ENCODE results near the gene TMEM141. TPM values are rescaled to one million over a fixed set of nuclear protein-coding genes. Genes with fewer than 3 reads are reported as not detected.

TMEM141 gene
- total and polyA plus RNA-seq, 2 of the 8 experiments (the other 6 are each of a cell fraction or from before 2014, with no cell fraction given) = 51.1 to 137 TPM

GRCh38 chr9:136779808-136780207 lies 11.3 kb upstream of the TMEM141 start:
- Histone ChIP-seq H4K91ac (replicated peaks; ENCODE audit: insufficient read length, low read length) (no peak overlapping the region), H3K27me3 (replicated peaks in 1 of 4; ENCODE audit: control insufficient read depth in 3 of 4, extremely low read depth in 1 of 4, insufficient read depth in 3 of 4, low read length in 3 of 4) (peaks cover 0 to 4% (median 1%) of the 10 kb centered on the region in 4 experiments; a peak in 3 of 7 replicates), H3K79me1 (ENCODE audit: low read depth, low read length) (no peaks in the 10 kb centered on the region), H3K23me2 (ENCODE audit: low read depth, low read length) (no peaks in the 10 kb centered on the region), H3K79me2 (ENCODE audit: control insufficient read depth in 1 of 2, insufficient read depth in 2 of 2, low read length in 2 of 2) (no peaks in the 10 kb centered on the region), H3K4me3 (ENCODE audit: extremely low read depth in 1 of 4, insufficient read depth in 2 of 4, low read depth in 3 of 4, low read length in 4 of 4) (no peak overlapping the region), H2BK20ac (ENCODE audit: low read length) (no peak overlapping the region), H4K8ac (ENCODE audit: extremely low read depth, insufficient read depth, low read length) (no peak overlapping the region), H2BK12ac (ENCODE audit: low read depth, low read length) (no peak overlapping the region), H3K4me2 (ENCODE audit: insufficient read depth in 1 of 2, low read depth in 2 of 2, low read length in 2 of 2) (no peak overlapping the region), H2AFZ (ENCODE audit: low read length) (no peak overlapping the region), H4K20me1 (replicated peaks in 1 of 2; ENCODE audit: control insufficient read depth in 1 of 2, insufficient read depth in 2 of 2, low read length in 2 of 2) (no peaks in the 10 kb centered on the region), H3K23ac (ENCODE audit: insufficient read length) (no peak overlapping the region), H3K36me3 (ENCODE audit: control insufficient read depth in 2 of 4, insufficient read depth in 4 of 4, low read length in 3 of 4) (no peaks in the 10 kb centered on the region), H2BK15ac (ENCODE audit: low read length) (no peak overlapping the region), H2AK5ac (ENCODE audit: low read depth, low read length) (no peak overlapping the region), H3K56ac (replicated peaks; ENCODE audit: insufficient read length, low read depth, low read length) (no peak overlapping the region), H2BK5ac (ENCODE audit: low read depth, low read length) (no peak overlapping the region), H3K9ac (replicated peaks in 1 of 4; ENCODE audit: extremely low read depth in 1 of 4, low read depth in 3 of 4, low read length in 3 of 4) (no peak overlapping the region), H3K9me3 (ENCODE audit: insufficient read depth in 2 of 2, low read depth in 1 of 2, low read length in 1 of 2) (no peaks in the 10 kb centered on the region; a peak in 1 of 4 replicates), H4K5ac (ENCODE audit: insufficient read length, low read depth, low read length) (no peak overlapping the region), H3K18ac (ENCODE audit: extremely low read depth, low read length) (no peak overlapping the region), H2BK120ac (replicated peaks; ENCODE audit: low read depth, low read length) (no peak overlapping the region), H3K4ac (replicated peaks; ENCODE audit: insufficient read length, low read depth, low read length) (no peak overlapping the region), H3K4me1 (replicated peaks in 1 of 4; ENCODE audit: control insufficient read depth in 3 of 4, insufficient read depth in 4 of 4, low read length in 3 of 4) (no peaks in the 10 kb centered on the region), H3K14ac (ENCODE audit: insufficient read length) (no peak overlapping the region), H3K27ac (ENCODE audit: low read depth, low read length) (no peak overlapping the region)
- CTCF ChIA-PET (ENCODE audit: partially characterized antibody) = interaction anchor here (0.6 to 8.0 kb wide), 7 partner anchors 9 to 456 kb away, joined by 3 to 88 read pairs (median 3); partner anchors contain the start of genes LCN15 and LCN8
- DNase-seq (ENCODE audit: low read depth in 1 of 2, low spot score in 2 of 2) (no peak), FAIRE-seq (no peak)
- WGBS, 2 experiments (ENCODE audit: extremely low coverage in 1 of 2, insufficient coverage in 1 of 2, insufficient read length in 1 of 2, insufficient replicate concordance in 2 of 2, low coverage in 1 of 2, low lambda C conversion rate in 2 of 2, missing lambda C conversion rate in 1 of 2) = 90% methylated on average over 5 of the region's 5 CpGs; no CpG with 5 or more reads in 1 of the 2 experiments
- TF ChIP-seq CTCF (IDR thresholded peaks at IDR 0.05; ENCODE audit: control extremely low read depth in 1 of 3, insufficient read depth in 1 of 3, low read depth in 1 of 3, low read length in 3 of 3) (peak in 1 of 3 experiments; percentile 15; a peak in 1 of 4 replicates), FOSL1 (IDR thresholded peaks at IDR 0.05; ENCODE audit: insufficient read depth, low read depth, low read length) (no peak)
- POLR2A ChIA-PET (ENCODE audit: partially characterized antibody) = interaction anchor here (0.6 kb wide), 1 partner anchor 36 kb away, joined by 3 read pairs; no protein-coding TSS in a partner anchor

Measured in H1 (cell line).